GM21528 (cell line): ENCODE measurements around the gene EXO5.
"Not testable (repeated sequence)": the region's sequence is repeated elsewhere in the genome, so short reads cannot be mapped to it uniquely, and the experiment has no call there.

Experiments
- ATAC-seq: cut with Tn5 transposase; IDR thresholded peaks from one replicate; pipeline ENCODE4 v1.9.1; 2021; ENCODE audit warnings: mild to moderate bottlenecking, moderate library complexity; ENCODE audit not compliant: unreplicated experiment, low FRiP score

EXO5 gene

GRCh38 chr1:40546957-40547356, 38.4 kb downstream of the EXO5 start:
- ATAC-seq, result no peak

GRCh38 chr1:40553017-40553416, 44.5 kb downstream of the EXO5 start:
- ATAC-seq, result no peak

- ATAC-seq, result not testable (repeated sequence)
These were observed 46.2 kb downstream of the EXO5 start for GRCh38 chr1:40554807-40555206.

GRCh38 chr1:40556121-40556520, 47.6 kb downstream of the EXO5 start:
- ATAC-seq, result no peak

- not testable (repeated sequence) for ATAC-seq
These were observed 49.7 kb downstream of the EXO5 start for GRCh38 chr1:40558241-40558640.

- ATAC-seq, result no peak
These were observed 53.6 kb downstream of the EXO5 start for GRCh38 chr1:40562185-40562584.

- no peak for ATAC-seq
These were observed 54.7 kb downstream of the EXO5 start for GRCh38 chr1:40563266-40563665.

- ATAC-seq, result no peak
These were observed 55.9 kb downstream of the EXO5 start for GRCh38 chr1:40564506-40564905.

- no peak for ATAC-seq
These were observed 56.3 kb downstream of the EXO5 start for GRCh38 chr1:40564913-40565312.
